GM12878 (cell line): Measurements from ENCODE around the gene UPK3BL2. TPM values are rescaled to one million over a fixed set of nuclear protein-coding genes. Genes with fewer than 3 reads are reported as not detected.
"Not testable (repeated sequence)": the region's sequence is repeated elsewhere in the genome, so short reads cannot be mapped to it uniquely, and the experiment has no call there.

ENCODE experiments used
- ATAC-seq: fragments of 200-7000 bp; cut with Tn5 transposase; 3 replicates; pipeline ENCODE4 v1.9.1; 2020; ENCODE audit warnings: mild to moderate bottlenecking, moderate library complexity
- BruUV-seq: library from RNA; stranded (reverse); fragments of 400-500 nt; replicated peaks from 2 replicates; lab custom pipeline; 2021; lab: Mats Ljungman, UMichigan
- CTCF ChIA-PET: fragments of 300-600 bp; sonication (Branson Sonifier 250); formaldehyde crosslinking; extraction: SDS; loops from one replicate; lab custom pipeline; 2021; ENCODE audit warnings: inconsistent platforms; lab: Yijun Ruan, JAX
- POLR2A ChIA-PET: fragments of 350-600 bp; formaldehyde crosslinking; extraction: SDS; loops from one replicate; lab custom pipeline; 2021; ENCODE audit warnings: inconsistent platforms; lab: Charles Lee
- RAD21 ChIA-PET: fragments of 300-600 bp; sonication (Branson Sonifier 250); formaldehyde crosslinking; loops from one replicate; lab custom pipeline; 2023; ENCODE audit warnings: antibody characterized with exemption; ENCODE audit not compliant: unreplicated experiment; lab: Charles Lee
- SMC1A ChIA-PET: fragments of 300-600 bp; sonication (Branson Sonifier 250); formaldehyde crosslinking; loops from one replicate; lab custom pipeline; 2023; ENCODE audit not compliant: unreplicated experiment, uncharacterized antibody; lab: Charles Lee
- DNase-seq: peaks from one replicate; pipeline ENCODE4 v3.0.0-alpha.2; 2011; ENCODE audit warnings: low read depth, low spot score
- FAIRE-seq: peaks from 3 replicates; lab custom pipeline; 2011; peaks lifted over from hg19 to GRCh38; lab: Jason Lieb, UNC
- H2AFZ ChIP-seq: 2 replicates; pipeline ENCODE4 v1.6.0; 2011; ENCODE audit warnings: low read depth, low read length, control low read depth; ENCODE audit not compliant: control insufficient read depth
- H3K27ac ChIP-seq: 2 replicates; pipeline ENCODE4 v1.5.1; 2011; ENCODE audit warnings: control low read depth; ENCODE audit not compliant: control insufficient read depth, insufficient read depth
- H3K27me3 ChIP-seq, 2 experiments: replicated peaks in 1 of 2; 2 replicates each; pipeline versions ENCODE4 v1.6.0 to v1.6.1; 2011; ENCODE audit warnings: low read length in 1 of 2; ENCODE audit not compliant: control insufficient read depth in 2 of 2, insufficient read depth in 2 of 2
- H3K36me3 ChIP-seq, 2 experiments: 2 replicates each; pipeline ENCODE4 v1.5.1; 2011; ENCODE audit warnings: low read length in 1 of 2; ENCODE audit not compliant: control insufficient read depth in 2 of 2, insufficient read depth in 2 of 2
- H3K4me1 ChIP-seq: 2 replicates; pipeline ENCODE4 v1.6.1; 2011; ENCODE audit warnings: mild to moderate bottlenecking, low read length, moderate library complexity, mixed read lengths; ENCODE audit not compliant: control insufficient read depth, insufficient read depth
- H3K4me2 ChIP-seq: 2 replicates; pipeline ENCODE4 v1.6.0; 2011; ENCODE audit warnings: control low read depth; ENCODE audit not compliant: control insufficient read depth, insufficient read depth
- H3K4me3 ChIP-seq: fragments of 200-600 bp; sonication (generic); 2 replicates; pipeline ENCODE4 v1.5.1; 2016
- H3K79me2 ChIP-seq: 2 replicates; pipeline ENCODE4 v1.6.0; 2011; ENCODE audit warnings: low read length; ENCODE audit not compliant: control insufficient read depth, insufficient read depth
- H3K9ac ChIP-seq: 2 replicates; pipeline ENCODE4 v1.8.0; 2011; ENCODE audit warnings: low read length, control low read depth, mixed read lengths; ENCODE audit not compliant: control insufficient read depth, insufficient read depth
- H3K9me3 ChIP-seq: replicated peaks from 3 replicates; pipeline ENCODE4 v1.5.1; 2011; ENCODE audit warnings: mild to moderate bottlenecking, low read length; ENCODE audit not compliant: control insufficient read depth, insufficient read depth
- H4K20me1 ChIP-seq: 2 replicates; pipeline ENCODE4 v1.6.0; 2011; ENCODE audit not compliant: control insufficient read depth, insufficient read depth
- WGBS: methylation state at CpG from one replicate; pipeline ENCODE4 v1.1.6; 2016; ENCODE audit warnings: low lambda C conversion rate; ENCODE audit not compliant: insufficient replicate concordance, insufficient coverage; ENCODE audit errors: missing lambda C conversion rate; 5-methylcytosine and 5-hydroxymethylcytosine counted together
- in situ Hi-C: fragments of 300-500 bp; cut with MboI; formaldehyde crosslinking; loops from 9 replicates; pipeline ENCODE4 v1.14.3; 2018; ENCODE audit warnings: mixed read lengths
- intact Hi-C: fragments of 100-400 bp; cut with micrococcal nuclease; formaldehyde crosslinking; loops from one replicate; pipeline ENCODE4 v1.14.2; 2022; ENCODE audit not compliant: unreplicated experiment
- polyA plus RNA-seq, 11 experiments: library from polyadenylated mRNA; depleted of rRNA in 4 of 11; unstranded in 6 of 11; stranded (reverse) in 5 of 11; fragments of >200 nt; fragmentation: Nextera tagmentation in 4 of 11; fragmentation: Illumina TruSeq in 1 of 11; extraction: Ambion mirVana in 4 of 11; extraction: Trizol in 1 of 11; gene quantifications; 1 replicate in 1 of 11; 2 replicates in 10 of 11; pipeline versions ENCODE4 v1.2.1 to v1.2.3, GENCODE V29; 2011 to 2016; ENCODE audit warnings: inconsistent platforms in 2 of 11, missing spikeins in 2 of 11, low read depth in 1 of 11
- total RNA-seq, 4 experiments: library from RNA; depleted of rRNA in 3 of 4; stranded (reverse); fragments of >200 nt in 3 of 4; fragmentation: Illumina TruSeq in 1 of 4; extraction: Trizol in 1 of 4; gene quantifications; 2 replicates each; pipeline versions ENCODE4 v1.2.1 to v1.2.3, GENCODE V29; 2013 to 2021

Gene UPK3BL2
- total and polyA plus RNA-seq, 10 of the 15 experiments (the other 5 are each of a cell fraction or from before 2014, with no cell fraction given), result 0.18 to 30.1 (median 9.9) TPM; not detected in 1

DNA sequence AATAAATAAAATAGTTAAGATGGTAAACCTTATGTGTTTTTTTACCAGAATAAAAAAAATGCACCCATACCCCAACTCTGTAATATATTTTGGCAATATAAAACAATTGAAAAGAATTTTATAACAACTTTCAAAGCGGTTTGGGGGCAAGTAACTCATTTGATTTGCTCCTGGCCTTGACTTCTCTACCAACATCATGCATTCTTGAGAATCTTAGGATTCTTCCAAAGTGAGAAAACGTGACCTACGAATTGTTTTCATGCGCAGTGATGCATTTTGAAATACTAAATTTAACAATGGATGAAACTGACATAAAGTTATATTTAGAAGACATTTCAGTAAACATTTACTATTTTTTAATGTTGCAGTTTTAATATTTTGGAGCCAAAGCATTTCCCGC lies 22.7 kb downstream of the UPK3BL2 start:
- SMC1A ChIA-PET, H2AFZ ChIP-seq, H3K36me3 ChIP-seq, POLR2A ChIA-PET, FAIRE-seq, H3K9ac ChIP-seq, CTCF ChIA-PET, RAD21 ChIA-PET, H3K27me3 ChIP-seq, H3K79me2 ChIP-seq, intact Hi-C loops, BruUV-seq, H3K4me3 ChIP-seq, ATAC-seq, DNase-seq, in situ Hi-C loops, H3K4me2 ChIP-seq, H3K4me1 ChIP-seq, H3K9me3 ChIP-seq, H3K27ac ChIP-seq, H4K20me1 ChIP-seq: not testable (repeated sequence)
- WGBS, result 30% methylated on average over 4 of the region's 5 CpGs

- FAIRE-seq, H3K4me1 ChIP-seq, H4K20me1 ChIP-seq, in situ Hi-C loops, SMC1A ChIA-PET, H2AFZ ChIP-seq, H3K27ac ChIP-seq, H3K4me3 ChIP-seq, H3K9me3 ChIP-seq, H3K9ac ChIP-seq, DNase-seq, CTCF ChIA-PET, RAD21 ChIA-PET, BruUV-seq, intact Hi-C loops, POLR2A ChIA-PET, H3K27me3 ChIP-seq, H3K79me2 ChIP-seq, H3K36me3 ChIP-seq: not testable (repeated sequence)
- no CpG with 5 or more reads among the region's 61 CpGs for WGBS
- peak; percentile 84 for ATAC-seq
- H3K4me2 ChIP-seq, result 0 out of 2 replicates have a peak within 1 kb of the TSS, but pooled peaks have one; percentile 38
Measured at GRCh38 chr7:102517550-102518147, 25.8 kb downstream of the UPK3BL2 start, which contains the start of gene RASA4B. Gene RASA4B (minus strand): TSS chr7:102517777. CDS start chr7:102517710, 67 bp downstream.

DNA sequence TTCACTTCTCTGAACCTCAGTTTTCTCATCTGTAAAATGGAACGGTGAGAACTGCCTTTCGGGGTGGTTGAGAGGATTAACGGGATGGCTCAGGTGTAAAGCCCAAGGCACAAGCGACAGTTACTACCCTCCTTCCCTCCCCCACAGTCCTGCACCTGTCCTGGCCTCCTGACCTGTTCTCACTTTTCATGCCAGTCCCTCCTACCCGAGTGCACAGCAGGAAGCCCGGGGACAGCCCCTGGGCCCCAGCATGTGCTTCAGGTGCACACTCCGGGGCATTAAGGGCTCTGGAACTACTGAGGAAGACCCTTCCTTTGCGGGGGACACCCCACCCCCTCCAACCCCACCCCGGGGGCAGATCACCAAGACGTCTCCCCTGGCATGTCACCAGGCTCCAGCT lies 26.5 kb downstream of the UPK3BL2 start:
- H3K9me3 ChIP-seq, DNase-seq, H4K20me1 ChIP-seq, BruUV-seq, RAD21 ChIA-PET, H3K4me3 ChIP-seq, H3K4me2 ChIP-seq, H2AFZ ChIP-seq, H3K4me1 ChIP-seq, POLR2A ChIA-PET, CTCF ChIA-PET, H3K79me2 ChIP-seq, H3K27ac ChIP-seq, SMC1A ChIA-PET, in situ Hi-C loops, H3K27me3 ChIP-seq, intact Hi-C loops, H3K9ac ChIP-seq, H3K36me3 ChIP-seq: not testable (repeated sequence)
- ATAC-seq (peak; percentile 10), FAIRE-seq (peak; percentile 90)
- no CpG with 5 or more reads among the region's 10 CpGs for WGBS

GRCh38 chr7:102515889-102516288 lies 27.6 kb downstream of the UPK3BL2 start:
- H3K27ac ChIP-seq, H3K79me2 ChIP-seq, FAIRE-seq, POLR2A ChIA-PET, BruUV-seq, H3K36me3 ChIP-seq, H3K9ac ChIP-seq, H3K9me3 ChIP-seq, RAD21 ChIA-PET, CTCF ChIA-PET, H3K4me1 ChIP-seq, in situ Hi-C loops, H4K20me1 ChIP-seq, H3K4me3 ChIP-seq, H3K27me3 ChIP-seq, intact Hi-C loops, H3K4me2 ChIP-seq, SMC1A ChIA-PET, DNase-seq, H2AFZ ChIP-seq: not testable (repeated sequence)
- WGBS, result no CpG with 5 or more reads among the region's 3 CpGs
- peak; percentile 5 for ATAC-seq
